ENCODE measurements around the gene SDC1. TPM values are rescaled to one million over a fixed set of nuclear protein-coding genes. Genes with fewer than 3 reads are reported as not detected.

The SDC1 gene
- polyA plus RNA-seq, 1 of the 3 experiments (the other 2 are of a cell fraction) = 122 TPM

DNA sequence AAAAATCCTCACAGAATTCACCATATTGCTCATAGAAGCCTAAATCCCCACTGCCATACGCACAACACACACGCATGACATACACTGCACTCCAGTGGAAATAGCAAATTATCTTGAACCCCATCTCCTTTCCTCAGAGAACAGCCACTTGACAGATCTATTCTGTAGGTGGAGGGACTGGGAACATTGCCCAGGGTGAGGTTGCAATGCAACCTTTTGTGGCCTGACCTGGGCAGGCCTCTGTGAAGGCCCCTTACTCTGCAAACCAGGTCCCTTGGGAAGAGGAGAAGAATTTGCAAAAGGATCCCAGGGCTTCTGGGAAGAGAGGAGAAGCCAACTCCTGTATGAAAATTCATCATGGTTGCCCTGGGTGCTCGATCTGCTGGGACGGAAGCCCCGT, 51.9 kb downstream of the SDC1 start:
- no peak overlapping the region for H3K9ac ChIP-seq
- H4K20me1 ChIP-seq (ENCODE audit: insufficient read depth) = no peaks in the 10 kb centered on the region
- 97% methylated on average over 5 of the region's 5 CpGs for WGBS (ENCODE audit: low lambda C conversion rate)
- H2AFZ ChIP-seq (ENCODE audit: low read depth) = no peak overlapping the region
- H3K36me3 ChIP-seq (replicated peaks in 1 of 2; ENCODE audit: control insufficient read depth in 1 of 2, insufficient read depth in 2 of 2, low read length in 1 of 2) = no peaks in the 10 kb centered on the region
- peak overlapping the region in 1 of 2 experiments; percentile 17; a peak in 1 of 4 replicates for H3K27ac ChIP-seq (ENCODE audit: low read depth in 2 of 2, low read length in 1 of 2)
- H3K9me3 ChIP-seq = no peaks in the 10 kb centered on the region
- no peaks in the 10 kb centered on the region for H3K27me3 ChIP-seq (ENCODE audit: insufficient read depth)
- H3F3A ChIP-seq (replicated peaks; ENCODE audit: insufficient read depth) = no peaks in the 10 kb centered on the region
- H3K4me2 ChIP-seq = no peak overlapping the region
- no peaks in the 10 kb centered on the region for H3K79me2 ChIP-seq (ENCODE audit: insufficient read depth)
- H3K4me3 ChIP-seq (ENCODE audit: low read depth in 2 of 2, low read length in 1 of 2) = no peak overlapping the region
- TF ChIP-seq TAF1 (IDR thresholded peaks at IDR 0.05; ENCODE audit: borderline replicate concordance, low read depth, low read length) (no peak), ELF1 (IDR thresholded peaks at IDR 0.05) (no peak), SMC3 (IDR thresholded peaks at IDR 0.05; ENCODE audit: low read depth, low read length) (no peak), POLR2AphosphoS5 (IDR thresholded peaks at IDR 0.05; ENCODE audit: low read depth, low read length) (no peak), GATA2 (CRISPR knock-in tag; IDR thresholded peaks at IDR 0.05) (no peak), RXRA (IDR thresholded peaks at IDR 0.05; ENCODE audit: borderline replicate concordance, low read depth) (no peak), TEAD4 (IDR thresholded peaks at IDR 0.05; ENCODE audit: borderline replicate concordance, insufficient read depth) (no peak), RCOR1 (IDR thresholded peaks at IDR 0.05; ENCODE audit: low read length) (no peak), TCF12 (IDR thresholded peaks at IDR 0.05) (no peak)
- TF ChIP-seq, protein P1, sequence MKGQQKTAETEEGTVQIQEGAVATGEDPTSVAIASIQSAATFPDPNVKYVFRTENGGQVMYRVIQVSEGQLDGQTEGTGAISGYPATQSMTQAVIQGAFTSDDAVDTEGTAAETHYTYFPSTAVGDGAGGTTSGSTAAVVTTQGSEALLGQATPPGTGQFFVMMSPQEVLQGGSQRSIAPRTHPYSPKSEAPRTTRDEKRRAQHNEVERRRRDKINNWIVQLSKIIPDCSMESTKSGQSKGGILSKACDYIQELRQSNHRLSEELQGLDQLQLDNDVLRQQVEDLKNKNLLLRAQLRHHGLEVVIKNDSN (IDR thresholded peaks at IDR 0.05; ENCODE audit: borderline replicate concordance, low read depth) = no peak
- POLR2A ChIA-PET = no interaction called here
- CTCF ChIA-PET = interaction anchor here (1.1 kb wide), 1 partner anchor 52 kb away, joined by 3 read pairs; no protein-coding TSS in a partner anchor
- no peak for DNase-seq
- H3K9me2 ChIP-seq = no peaks in the 10 kb centered on the region
- peaks cover 0 to 56% of the 10 kb centered on the region in 2 experiments; a peak in 1 of 4 replicates for H3K4me1 ChIP-seq (ENCODE audit: control insufficient read depth in 1 of 2, insufficient read depth in 2 of 2, low read depth in 1 of 2, low read length in 1 of 2)

DNA sequence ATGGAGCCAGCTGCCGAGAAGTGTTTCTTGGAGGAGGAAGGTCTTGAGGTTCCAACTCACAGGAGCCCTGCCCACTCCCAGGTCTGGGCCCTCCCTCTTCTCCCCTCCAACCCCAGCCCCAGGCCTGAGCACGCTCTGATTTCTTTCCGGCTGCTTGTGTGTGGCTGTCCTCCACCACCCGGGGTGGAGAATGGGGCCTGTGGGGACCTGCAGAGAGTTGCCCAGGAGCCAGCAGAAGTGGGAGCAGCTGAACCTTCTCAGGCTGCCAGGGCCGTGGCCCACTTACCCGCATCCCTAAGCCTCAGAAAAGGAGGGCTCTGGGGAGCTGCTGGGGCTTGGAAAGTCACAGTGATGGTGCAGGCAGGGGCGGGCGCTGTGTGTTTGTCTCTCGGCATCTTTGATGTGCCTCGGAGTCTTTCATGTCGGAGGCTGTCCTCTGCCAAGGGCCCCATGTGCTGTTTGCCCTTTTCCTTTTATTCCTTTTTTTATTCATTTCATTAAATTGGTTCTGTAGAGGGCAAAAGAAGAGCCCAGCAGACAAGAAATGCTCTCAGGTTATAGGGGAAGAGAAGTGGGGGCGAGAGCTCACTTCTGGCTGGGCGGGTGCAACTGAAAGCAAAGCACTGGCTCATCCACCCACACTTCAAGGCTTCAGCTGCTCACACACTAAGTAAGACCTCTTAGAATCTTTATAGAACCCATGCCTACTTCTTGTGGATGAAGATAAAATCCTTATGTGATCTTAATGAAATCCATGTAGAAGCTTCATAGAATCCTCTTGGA, 52.5 kb downstream of the SDC1 start:
- TF ChIP-seq, protein P2, sequence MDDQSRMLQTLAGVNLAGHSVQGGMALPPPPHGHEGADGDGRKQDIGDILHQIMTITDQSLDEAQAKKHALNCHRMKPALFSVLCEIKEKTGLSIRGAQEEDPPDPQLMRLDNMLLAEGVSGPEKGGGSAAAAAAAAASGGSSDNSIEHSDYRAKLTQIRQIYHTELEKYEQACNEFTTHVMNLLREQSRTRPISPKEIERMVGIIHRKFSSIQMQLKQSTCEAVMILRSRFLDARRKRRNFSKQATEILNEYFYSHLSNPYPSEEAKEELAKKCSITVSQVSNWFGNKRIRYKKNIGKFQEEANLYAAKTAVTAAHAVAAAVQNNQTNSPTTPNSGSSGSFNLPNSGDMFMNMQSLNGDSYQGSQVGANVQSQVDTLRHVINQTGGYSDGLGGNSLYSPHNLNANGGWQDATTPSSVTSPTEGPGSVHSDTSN (IDR thresholded peaks at IDR 0.05) = no peak
- no peak for TF ChIP-seq JUND (IDR thresholded peaks at IDR 0.05)
- no peak for TF ChIP-seq FOXJ3 (CRISPR knock-in tag; IDR thresholded peaks at IDR 0.05)
- no peak for TF ChIP-seq SMC3 (IDR thresholded peaks at IDR 0.05; ENCODE audit: low read depth, low read length)
- no peak for TF ChIP-seq MXI1 (IDR thresholded peaks at IDR 0.05; ENCODE audit: low read depth, low read length)
- TF ChIP-seq CHD2 (IDR thresholded peaks at IDR 0.05; ENCODE audit: low read length, partially characterized antibody) = no peak
- TF ChIP-seq TEAD4 (IDR thresholded peaks at IDR 0.05; ENCODE audit: borderline replicate concordance, insufficient read depth) = no peak
- TF ChIP-seq TAF1 (IDR thresholded peaks at IDR 0.05; ENCODE audit: borderline replicate concordance, low read depth, low read length) = no peak
- no peak for TF ChIP-seq ELF1 (IDR thresholded peaks at IDR 0.05)
- no peak for TF ChIP-seq MEF2A (IDR thresholded peaks at IDR 0.05; ENCODE audit: borderline replicate concordance, low read depth)
- no peak for TF ChIP-seq POLR2AphosphoS5 (IDR thresholded peaks at IDR 0.05; ENCODE audit: low read depth, low read length)
- ChIA-PET POLR2A (no interaction called here), CTCF (interaction anchor here (1.1 to 1.6 kb wide), 2 partner anchors 52 to 53 kb away, joined by 3 read pairs; partner anchors contain the start of gene SDC1)
- 92% methylated on average over 13 of the region's 13 CpGs for WGBS (ENCODE audit: low lambda C conversion rate)
- Histone ChIP-seq H3K4me3 (ENCODE audit: low read depth in 2 of 2, low read length in 1 of 2) (no peak overlapping the region), H3K9me2 (no peaks in the 10 kb centered on the region), H3K4me2 (no peak overlapping the region), H4K20me1 (ENCODE audit: insufficient read depth) (no peaks in the 10 kb centered on the region), H3K79me2 (ENCODE audit: insufficient read depth) (no peaks in the 10 kb centered on the region), H3K36me3 (replicated peaks in 1 of 2; ENCODE audit: control insufficient read depth in 1 of 2, insufficient read depth in 2 of 2, low read length in 1 of 2) (no peaks in the 10 kb centered on the region), H3K9me3 (no peaks in the 10 kb centered on the region), H3K27me3 (ENCODE audit: insufficient read depth) (no peaks in the 10 kb centered on the region), H3K9ac (no peak overlapping the region), H3F3A (replicated peaks; ENCODE audit: insufficient read depth) (no peaks in the 10 kb centered on the region), H3K27ac (ENCODE audit: low read depth in 2 of 2, low read length in 1 of 2) (no peak overlapping the region; a peak in 1 of 4 replicates), H3K4me1 (ENCODE audit: control insufficient read depth in 1 of 2, insufficient read depth in 2 of 2, low read depth in 1 of 2, low read length in 1 of 2) (peaks cover under 1 to 62% of the 10 kb centered on the region in 2 experiments; a peak in 2 of 4 replicates), H2AFZ (ENCODE audit: low read depth) (no peak overlapping the region)
- DNase-seq = peak; percentile 36
